Endothelial cell of umbilical vein (primary cell): Measurements from ENCODE around the gene HNRNPU. TPM values are rescaled to one million over a fixed set of nuclear protein-coding genes. Genes with fewer than 3 reads are reported as not detected.

Experiments
- BruUV-seq: library from RNA; stranded (reverse); fragments of 400-500 nt; replicated peaks from 2 replicates; lab custom pipeline; 2021; lab: Mats Ljungman, UMichigan
- CTCF ChIA-PET: fragments of 300-600, 350-600 bp; sonication (Branson Sonifier 250); formaldehyde crosslinking; loops from one replicate; lab custom pipeline; 2021; ENCODE audit warnings: antibody characterized with exemption, inconsistent platforms; lab: Charles Lee
- POLR2A ChIA-PET: fragments of 300-600, 350-600 bp; sonication (Branson Sonifier 250); formaldehyde crosslinking; loops from one replicate; lab custom pipeline; 2021; ENCODE audit warnings: antibody characterized with exemption, inconsistent platforms; lab: Charles Lee
- DNase-seq: peaks from one replicate; pipeline ENCODE4 v3.0.0-alpha.2; 2011; ENCODE audit warnings: low read depth, low spot score
- FAIRE-seq: peaks from 2 replicates; lab custom pipeline; 2011; peaks lifted over from hg19 to GRCh38; lab: Jason Lieb, UNC
- H2AFZ ChIP-seq: 2 replicates; pipeline ENCODE4 v1.6.0; 2012; ENCODE audit warnings: low read depth, low read length, control low read depth, inconsistent platforms
- H3K27ac ChIP-seq: 2 replicates; pipeline ENCODE4 v1.5.1; 2011; ENCODE audit warnings: low read depth, mild to moderate bottlenecking, control low read depth, low read length, moderate library complexity; ENCODE audit not compliant: insufficient read depth
- H3K27me3 ChIP-seq, 2 experiments: 2 replicates each; pipeline versions ENCODE4 v1.6.0 to v1.6.1; 2011; ENCODE audit warnings: low read length in 2 of 2, mixed read lengths in 1 of 2; ENCODE audit not compliant: control insufficient read depth in 2 of 2, insufficient read depth in 2 of 2
- H3K36me3 ChIP-seq, 2 experiments: 2 replicates in 1 of 2; 3 replicates in 1 of 2; pipeline ENCODE4 v1.5.1; 2011; ENCODE audit warnings: low read length in 2 of 2, mild to moderate bottlenecking in 1 of 2, moderate library complexity in 1 of 2; ENCODE audit not compliant: control insufficient read depth in 2 of 2, insufficient read depth in 2 of 2; ENCODE audit errors: extremely low read depth in 1 of 2
- H3K4me1 ChIP-seq: 3 replicates; pipeline ENCODE4 v1.5.1; 2011; ENCODE audit warnings: mild to moderate bottlenecking, low read length; ENCODE audit not compliant: control insufficient read depth, insufficient read depth; ENCODE audit errors: extremely low read depth
- H3K4me2 ChIP-seq: 2 replicates; pipeline ENCODE4 v1.6.1; 2011; ENCODE audit warnings: low read length, control low read depth, mixed read lengths; ENCODE audit not compliant: insufficient read depth
- H3K4me3 ChIP-seq, 3 experiments: fragments of 200-600 bp in 1 of 3; sonication (generic), shearing (Covaris generic) in 1 of 3; replicated peaks in 1 of 3; 2 replicates each; pipeline ENCODE4 v1.5.1; 2011 to 2016; ENCODE audit warnings: control low read depth in 3 of 3, low read length in 3 of 3, mild to moderate bottlenecking in 2 of 3, inconsistent platforms in 1 of 3, low read depth in 1 of 3, moderate library complexity in 1 of 3; ENCODE audit not compliant: insufficient read depth in 1 of 3
- H3K79me2 ChIP-seq: 2 replicates; pipeline ENCODE4 v1.6.0; 2012; ENCODE audit warnings: low read length, inconsistent platforms; ENCODE audit not compliant: control insufficient read depth, insufficient read depth
- H3K9ac ChIP-seq: replicated peaks from 2 replicates; pipeline ENCODE3; 2011; ENCODE audit warnings: low read length, control low read depth; ENCODE audit not compliant: insufficient read depth; ENCODE audit errors: extremely low read depth
- H3K9me1 ChIP-seq: replicated peaks from 3 replicates; pipeline ENCODE4 v1.6.0; 2011; ENCODE audit warnings: mild to moderate bottlenecking, low read length; ENCODE audit not compliant: control insufficient read depth, insufficient read depth; ENCODE audit errors: extremely low read depth
- H3K9me3 ChIP-seq: replicated peaks from 2 replicates; pipeline ENCODE4 v1.5.1; 2012; ENCODE audit warnings: low read length, inconsistent platforms; ENCODE audit not compliant: control insufficient read depth, insufficient read depth
- H4K20me1 ChIP-seq: replicated peaks from 2 replicates; pipeline ENCODE3; 2011; ENCODE audit warnings: mild to moderate bottlenecking, low read length; ENCODE audit not compliant: control insufficient read depth, insufficient read depth; ENCODE audit errors: extremely low read depth
- CTCF ChIP-seq, 2 donors: IDR thresholded peaks; 1 replicate in 1 of 2; 2 replicates in 1 of 2; pipeline ENCODE4 v1.5.1; 2011; ENCODE audit warnings: low read length in 2 of 2, mild to moderate bottlenecking in 2 of 2, moderate library complexity in 2 of 2, control low read depth in 1 of 2, inconsistent platforms in 1 of 2, low read depth in 1 of 2; ENCODE audit not compliant: insufficient read depth in 1 of 2; ENCODE audit errors: extremely low read depth in 1 of 2
- EZH2 ChIP-seq: IDR thresholded peaks from 2 replicates; pipeline ENCODE4 v1.6.1; 2012; ENCODE audit warnings: borderline replicate concordance, low read depth, mild to moderate bottlenecking, moderate library complexity, low read length, inconsistent platforms; ENCODE audit not compliant: severe bottlenecking
- FOS ChIP-seq: IDR thresholded peaks from 2 replicates; pipeline ENCODE4 v1.6.1; 2011; ENCODE audit warnings: mild to moderate bottlenecking, low read length, moderate library complexity, borderline replicate concordance; ENCODE audit not compliant: insufficient read depth
- GATA2 ChIP-seq: IDR thresholded peaks from 2 replicates; pipeline ENCODE4 v1.7.0; 2011; ENCODE audit warnings: low read depth, mild to moderate bottlenecking, moderate library complexity, mixed read lengths, low read length; ENCODE audit not compliant: insufficient read length, insufficient read depth
- JUN ChIP-seq: IDR thresholded peaks from 2 replicates; pipeline ENCODE4 v1.6.1; 2011; ENCODE audit warnings: borderline replicate concordance, low read depth; ENCODE audit not compliant: insufficient read length, insufficient read depth
- MAX ChIP-seq: IDR thresholded peaks from 2 replicates; pipeline ENCODE4 v1.6.1; 2011; ENCODE audit not compliant: insufficient read depth, insufficient read length
- MYC ChIP-seq: IDR thresholded peaks from one replicate; pipeline ENCODE4 v1.6.1; 2011; ENCODE audit warnings: mild to moderate bottlenecking, low read depth, low read length
- POLR2AphosphoS5 ChIP-seq: IDR thresholded peaks from 2 replicates; pipeline ENCODE4 v1.6.1; 2012; ENCODE audit warnings: low read depth, mild to moderate bottlenecking, control low read depth, low read length, moderate library complexity; ENCODE audit not compliant: insufficient read depth
- dilution Hi-C: fragments of 300-500 bp; cut with MboI; formaldehyde crosslinking; loops from one replicate; pipeline ENCODE4 v1.15.0; 2019; ENCODE audit warnings: low sequenced_read_pairs; ENCODE audit not compliant: extremely low pct_ligation_motif_present
- intact Hi-C: fragments of 100-400 bp; cut with micrococcal nuclease; formaldehyde crosslinking; loops from one replicate; pipeline ENCODE4 v1.10.0; 2022
- polyA plus RNA-seq, 4 experiments: library from polyadenylated mRNA; depleted of rRNA in 3 of 4; stranded (reverse) in 3 of 4; unstranded in 1 of 4; fragments of >200 nt; gene quantifications; 2 replicates each; pipeline versions ENCODE4 v1.2.1 to v1.2.3, GENCODE V29; 2011 to 2012; ENCODE audit warnings: missing spikeins in 1 of 4
- total RNA-seq: library from RNA; stranded (reverse); gene quantifications from 2 replicates; pipeline ENCODE4 v1.2.3, GENCODE V29; 2021

Gene HNRNPU
- total and polyA plus RNA-seq, 2 donors (not counting 3 experiments of a cell fraction or from before 2014, with no cell fraction given) = 68.7 to 417 TPM

GRCh38 chr1:244866355-244866754 is 2.0 kb upstream of the HNRNPU start:
- Histone ChIP-seq H3K4me2 (no peak overlapping the region), H3K9ac (no peak overlapping the region), H3K4me1 (peaks cover 12% of the 10 kb centered on the region), H2AFZ (no peak overlapping the region), H3K4me3 (no peak overlapping the region), H4K20me1 (peaks cover 10% of the 10 kb centered on the region), H3K9me1 (no peaks in the 10 kb centered on the region), H3K79me2 (peaks cover 27% of the 10 kb centered on the region), H3K9me3 (no peaks in the 10 kb centered on the region), H3K27ac (no peak overlapping the region), H3K27me3 (no peaks in the 10 kb centered on the region), H3K36me3 (peaks cover 0 to 7% of the 10 kb centered on the region in 2 experiments)
- no peak for TF ChIP-seq FOS
- no peak for TF ChIP-seq MAX
- TF ChIP-seq JUN = no peak
- TF ChIP-seq EZH2 = no peak
- TF ChIP-seq POLR2AphosphoS5 = no peak
- TF ChIP-seq GATA2 = no peak
- no peak for TF ChIP-seq CTCF (IDR thresholded peaks at IDR 0.05; ENCODE audit: extremely low read depth in 1 of 2, insufficient read depth in 1 of 2, low read depth in 1 of 2, low read length in 2 of 2)
- no peak for TF ChIP-seq MYC
- FAIRE-seq (no peak), DNase-seq (no peak)
- ChIA-PET POLR2A (no interaction called here), CTCF (interaction anchor here (6.6 kb wide), 1 partner anchor 176 kb away, joined by 104 read pairs; no protein-coding TSS in a partner anchor)
- dilution Hi-C loops = no loop called here
- intact Hi-C loops = loop anchor here (1.0 kb wide), 1 partner anchor 214 kb away; no protein-coding TSS in a partner anchor
- BruUV-seq = no TSS peak
